ENCODE measurements around the gene VAPB. TPM values are rescaled to one million over a fixed set of nuclear protein-coding genes. Genes with fewer than 3 reads are reported as not detected.

Gene VAPB
- total RNA-seq, 1 experiment from 2014 or later, result 65.1 TPM

GRCh38 chr20:58401162-58401561 lies 12.1 kb downstream of the VAPB start:
- H2BK20ac ChIP-seq (ENCODE audit: low read depth, low read length, poor library complexity, severe bottlenecking), result no peak overlapping the region
- H3K9me3 Mint-ChIP-seq, result no peaks in the 10 kb centered on the region
- no peak overlapping the region for H3K23ac ChIP-seq (ENCODE audit: insufficient read length, low read depth, low read length)
- H3K4ac ChIP-seq (ENCODE audit: low read depth, low read length), result no peak overlapping the region
- no peak overlapping the region for H3K18ac ChIP-seq (ENCODE audit: insufficient read length, low read depth, low read length)
- no peak overlapping the region for H4K91ac ChIP-seq (ENCODE audit: insufficient read length, low read depth, low read length)
- no peaks in the 10 kb centered on the region for H3K23me2 ChIP-seq (ENCODE audit: insufficient read length, low read depth, low read length, poor library complexity, severe bottlenecking)
- no peak overlapping the region for H3K14ac ChIP-seq (ENCODE audit: insufficient read depth, low read length)
- H4K8ac ChIP-seq (replicated peaks; ENCODE audit: insufficient read length, low read depth, low read length), result no peak overlapping the region
- no peak for DNase-seq
- no peaks in the 10 kb centered on the region for H3K27me3 ChIP-seq (ENCODE audit: insufficient read depth, low read length)
- no peak overlapping the region for H4K5ac ChIP-seq (ENCODE audit: insufficient read length, low read depth, low read length)
- no peak for TF ChIP-seq CTCF (conservative IDR thresholded peaks at IDR 0.05)
- peaks cover 36% of the 10 kb centered on the region; the same call in 1 of the 2 replicates for H3K79me2 ChIP-seq (ENCODE audit: insufficient read depth, low read length)
- no peaks in the 10 kb centered on the region for H4K20me1 ChIP-seq (ENCODE audit: control insufficient read depth, insufficient read depth, insufficient read length)
- H2BK12ac ChIP-seq (ENCODE audit: insufficient read length, low read depth, low read length), result no peak overlapping the region
- no peak overlapping the region for H2BK120ac ChIP-seq (ENCODE audit: low read depth, low read length, poor library complexity, severe bottlenecking)
- H2AFZ ChIP-seq (ENCODE audit: low read length), result no peak overlapping the region
- H3K79me1 ChIP-seq (ENCODE audit: insufficient read depth, low read depth, low read length, poor library complexity, severe bottlenecking), result no peaks in the 10 kb centered on the region
- no peak overlapping the region for H3K9ac ChIP-seq (ENCODE audit: extremely low read depth, insufficient read length, low read length)
- H3K4me1 Mint-ChIP-seq, result peaks cover 25 to 31% of the 10 kb centered on the region in 2 experiments
- no peak overlapping the region for H2AK5ac ChIP-seq (ENCODE audit: insufficient read length, low read length)
- no peak overlapping the region for H3K56ac ChIP-seq (ENCODE audit: insufficient read length, low read depth, low read length)
- H3T11ph ChIP-seq (ENCODE audit: low read length), result no peak overlapping the region
- WGBS (ENCODE audit: extremely low coverage, insufficient read length, low lambda C conversion rate), result no CpG with 5 or more reads among the region's 1 CpG
- H3K27ac Mint-ChIP-seq, result no peak overlapping the region
- no peaks in the 10 kb centered on the region for H3K9me3 ChIP-seq (ENCODE audit: control insufficient read depth, low read depth, low read length)
- H2BK15ac ChIP-seq (ENCODE audit: low read depth, low read length), result no peak overlapping the region
- H3K27ac ChIP-seq (ENCODE audit: insufficient read length, low read depth, low read length), result no peak overlapping the region
- H3K4me2 ChIP-seq (ENCODE audit: insufficient read depth, insufficient read length, low read length), result no peak overlapping the region
- H3K4me1 ChIP-seq (ENCODE audit: insufficient read depth, low read length), result no peaks in the 10 kb centered on the region
- no peak overlapping the region for H3K4me3 Mint-ChIP-seq
- no peaks in the 10 kb centered on the region for H3K27me3 Mint-ChIP-seq (ENCODE audit: low read depth)
- H3K36me3 Mint-ChIP-seq (ENCODE audit: insufficient read depth in 1 of 3, low read depth in 3 of 3), result peaks cover 0 to 3% (median 1%) of the 10 kb centered on the region in 3 experiments; a peak in 3 of 7 replicates
- no peak overlapping the region for H2BK5ac ChIP-seq (ENCODE audit: insufficient read length, low read length)
